ENCODE results near the gene ABHD12. TPM values are rescaled to one million over a fixed set of nuclear protein-coding genes. Genes with fewer than 3 reads are reported as not detected.

The ABHD12 gene
- total RNA-seq, 3 donors from 2014 or later (not counting 1 experiment from before 2014, with no cell fraction given): 28.5 to 34.6 (median 34.5) TPM

DNA sequence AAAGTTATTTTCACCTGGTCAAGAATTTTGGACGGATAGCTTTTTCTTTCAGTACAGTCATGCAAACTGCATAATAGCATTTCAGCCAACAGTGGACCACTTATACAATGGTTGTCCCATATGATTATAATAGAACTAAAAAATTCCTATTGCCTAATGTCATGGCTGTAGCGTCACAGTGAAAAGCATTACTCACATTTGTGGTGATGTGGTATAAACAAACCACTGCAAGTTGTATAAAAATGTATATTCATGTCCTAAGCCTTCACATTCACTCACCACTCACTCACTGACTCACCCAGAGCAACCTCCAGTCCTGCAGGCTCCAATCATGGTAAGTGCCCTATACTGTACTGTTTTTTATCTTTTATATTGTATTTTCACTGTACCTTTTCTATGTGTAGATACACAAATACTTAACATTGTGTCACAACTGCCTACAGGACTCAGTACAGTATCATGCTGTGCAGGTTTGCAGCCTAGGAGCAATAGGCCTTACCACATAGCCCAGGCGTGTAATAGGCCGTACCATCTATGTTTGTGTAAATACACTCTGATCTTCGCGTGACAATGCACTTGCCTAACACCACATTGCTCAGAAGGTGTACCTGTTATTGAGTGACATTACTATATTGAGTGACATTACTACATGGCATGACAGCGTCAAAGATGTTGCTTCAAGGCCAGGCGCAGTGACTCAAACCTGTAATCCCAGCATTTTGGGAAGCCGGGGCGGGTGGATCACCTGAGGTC lies 17.9 kb downstream of the ABHD12 start:
- no peaks in the 10 kb centered on the region for H3K9me3 Mint-ChIP-seq

DNA sequence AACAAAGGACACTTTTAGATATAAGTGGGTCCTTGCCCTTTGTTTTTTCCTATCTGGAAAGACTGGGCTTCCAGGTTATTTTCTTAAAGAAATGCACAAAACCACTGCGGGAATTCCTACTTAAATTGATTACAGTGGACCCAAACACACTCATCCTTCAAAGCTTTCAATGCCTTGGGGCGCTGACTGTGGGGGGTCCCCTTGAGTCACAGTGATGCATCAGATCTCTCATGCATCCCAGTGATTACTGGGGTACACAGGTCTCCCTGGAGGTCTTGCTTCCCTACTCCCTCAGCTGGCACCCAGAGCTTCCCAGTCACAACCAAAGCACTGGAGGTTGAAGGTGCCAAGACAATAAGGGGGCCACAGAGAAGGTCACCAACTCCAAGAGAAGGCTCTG lies 20.7 kb downstream of the ABHD12 start:
- H3K27ac Mint-ChIP-seq: no peak overlapping the region
- DNase-seq (no peak), ATAC-seq (no peak)
- H3K4me3 Mint-ChIP-seq: no peak overlapping the region
- 90% methylated on average over 2 of the region's 2 CpGs for WGBS (ENCODE audit: insufficient coverage)
- Histone ChIP-seq H3K9me3 (ENCODE audit: control insufficient read depth, insufficient read depth, low read length) (no peaks in the 10 kb centered on the region), H3K4me3 (ENCODE audit: low read length) (no peak overlapping the region), H3K27me3 (ENCODE audit: control insufficient read depth, insufficient read depth, low read length) (no peaks in the 10 kb centered on the region), H3K27ac (ENCODE audit: low read length) (no peak overlapping the region), H3K36me3 (ENCODE audit: control insufficient read depth, insufficient read depth, low read length) (no peaks in the 10 kb centered on the region), H3K4me1 (ENCODE audit: control insufficient read depth, insufficient read depth, low read length) (no peaks in the 10 kb centered on the region)
- H3K4me1 Mint-ChIP-seq: peaks cover 13 to 21% of the 10 kb centered on the region in 2 donors
- intact Hi-C loops (cut with micrococcal nuclease): no loop called here
- no peaks in the 10 kb centered on the region for H3K27me3 Mint-ChIP-seq (ENCODE audit: low read depth in 2 of 2)
- TF ChIP-seq, protein P1, sequence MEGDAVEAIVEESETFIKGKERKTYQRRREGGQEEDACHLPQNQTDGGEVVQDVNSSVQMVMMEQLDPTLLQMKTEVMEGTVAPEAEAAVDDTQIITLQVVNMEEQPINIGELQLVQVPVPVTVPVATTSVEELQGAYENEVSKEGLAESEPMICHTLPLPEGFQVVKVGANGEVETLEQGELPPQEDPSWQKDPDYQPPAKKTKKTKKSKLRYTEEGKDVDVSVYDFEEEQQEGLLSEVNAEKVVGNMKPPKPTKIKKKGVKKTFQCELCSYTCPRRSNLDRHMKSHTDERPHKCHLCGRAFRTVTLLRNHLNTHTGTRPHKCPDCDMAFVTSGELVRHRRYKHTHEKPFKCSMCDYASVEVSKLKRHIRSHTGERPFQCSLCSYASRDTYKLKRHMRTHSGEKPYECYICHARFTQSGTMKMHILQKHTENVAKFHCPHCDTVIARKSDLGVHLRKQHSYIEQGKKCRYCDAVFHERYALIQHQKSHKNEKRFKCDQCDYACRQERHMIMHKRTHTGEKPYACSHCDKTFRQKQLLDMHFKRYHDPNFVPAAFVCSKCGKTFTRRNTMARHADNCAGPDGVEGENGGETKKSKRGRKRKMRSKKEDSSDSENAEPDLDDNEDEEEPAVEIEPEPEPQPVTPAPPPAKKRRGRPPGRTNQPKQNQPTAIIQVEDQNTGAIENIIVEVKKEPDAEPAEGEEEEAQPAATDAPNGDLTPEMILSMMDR (IDR thresholded peaks at IDR 0.05): no peak
- H3K36me3 Mint-ChIP-seq: no peaks in the 10 kb centered on the region
- no peaks in the 10 kb centered on the region for H3K9me3 Mint-ChIP-seq

More for the DNA sequence above, 17.9 kb downstream of the ABHD12 start:
- H3K27me3 ChIP-seq (ENCODE audit: control insufficient read depth, insufficient read depth, low read length): no peaks in the 10 kb centered on the region
- DNase-seq: no peak
- WGBS (ENCODE audit: insufficient coverage): 100% methylated on average over 9 of the region's 10 CpGs
- ATAC-seq: peak in 1 of 3 donors; percentile 30
- no peak overlapping the region for H3K4me3 Mint-ChIP-seq
- no peaks in the 10 kb centered on the region for H3K9me3 ChIP-seq (ENCODE audit: control insufficient read depth, insufficient read depth, low read length)
- no peaks in the 10 kb centered on the region for H3K27me3 Mint-ChIP-seq (ENCODE audit: low read depth in 2 of 2)
- TF ChIP-seq, protein P1 (IDR thresholded peaks at IDR 0.05): no peak
- H3K4me1 Mint-ChIP-seq: peaks cover 21% of the 10 kb centered on the region in 2 donors
- no peak overlapping the region for H3K27ac Mint-ChIP-seq
- H3K4me3 ChIP-seq (ENCODE audit: low read length): no peak overlapping the region
- no peaks in the 10 kb centered on the region for H3K36me3 ChIP-seq (ENCODE audit: control insufficient read depth, insufficient read depth, low read length)
- intact Hi-C loops (cut with micrococcal nuclease): no loop called here
- H3K36me3 Mint-ChIP-seq: no peaks in the 10 kb centered on the region
- H3K4me1 ChIP-seq (ENCODE audit: control insufficient read depth, insufficient read depth, low read length): no peaks in the 10 kb centered on the region
- no peak overlapping the region for H3K27ac ChIP-seq (ENCODE audit: low read length)

DNA sequence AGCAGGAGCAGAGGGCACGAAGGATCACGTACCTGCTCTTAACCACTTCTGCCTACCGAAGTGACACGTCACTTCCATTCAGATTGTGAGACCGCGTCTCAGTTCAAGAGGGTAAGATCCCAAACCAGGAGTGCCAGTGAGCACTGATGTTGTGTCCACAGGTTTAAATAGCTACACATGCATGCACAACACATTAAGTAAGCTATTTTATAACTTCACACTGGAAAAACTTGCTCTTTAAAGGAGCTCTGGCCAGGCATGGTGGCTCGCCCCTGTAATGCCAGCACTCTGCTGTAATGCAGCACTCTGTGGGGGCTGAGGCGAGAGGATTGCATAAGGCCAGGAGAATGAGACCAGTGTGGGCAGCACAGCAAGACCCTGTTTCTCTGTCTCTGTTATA lies 21.1 kb downstream of the ABHD12 start:
- Mint-ChIP-seq H3K4me1 (peaks cover 9 to 22% of the 10 kb centered on the region in 2 donors), H3K36me3 (no peaks in the 10 kb centered on the region), H3K27ac (no peak overlapping the region), H3K27me3 (ENCODE audit: low read depth in 2 of 2) (no peaks in the 10 kb centered on the region), H3K4me3 (no peak overlapping the region), H3K9me3 (no peaks in the 10 kb centered on the region)
- intact Hi-C loops (cut with micrococcal nuclease): no loop called here
- no peak overlapping the region for H3K4me3 ChIP-seq (ENCODE audit: low read length)
- TF ChIP-seq, protein P1 (IDR thresholded peaks at IDR 0.05): no peak
- H3K4me1 ChIP-seq (ENCODE audit: control insufficient read depth, insufficient read depth, low read length): no peaks in the 10 kb centered on the region
- no peaks in the 10 kb centered on the region for H3K9me3 ChIP-seq (ENCODE audit: control insufficient read depth, insufficient read depth, low read length)
- H3K27ac ChIP-seq (ENCODE audit: low read length): no peak overlapping the region
- DNase-seq (no peak), ATAC-seq (no peak)
- WGBS (ENCODE audit: insufficient coverage): 90% methylated on average over 8 of the region's 8 CpGs
- H3K27me3 ChIP-seq (ENCODE audit: control insufficient read depth, insufficient read depth, low read length): no peaks in the 10 kb centered on the region
- H3K36me3 ChIP-seq (ENCODE audit: control insufficient read depth, insufficient read depth, low read length): no peaks in the 10 kb centered on the region

DNA sequence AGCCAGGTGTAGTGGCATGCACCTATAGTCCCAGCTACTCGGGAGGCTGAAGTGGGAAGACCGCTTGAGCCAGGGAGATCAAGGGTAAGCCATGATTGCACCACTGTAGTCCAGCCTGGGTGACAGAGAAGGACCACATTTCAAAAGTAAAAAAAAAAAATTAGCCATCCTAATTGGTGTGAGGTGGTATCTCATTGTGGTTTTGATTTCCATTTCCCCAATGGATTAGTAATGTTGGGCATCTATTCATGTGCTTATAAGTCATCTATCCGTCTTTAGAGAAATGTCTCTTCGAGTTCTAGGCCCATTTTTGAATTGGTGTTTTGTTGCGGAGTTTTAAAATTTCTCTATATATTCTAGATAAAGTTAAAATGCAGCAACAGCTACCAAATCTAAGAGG lies 21.7 kb downstream of the ABHD12 start:
- Histone ChIP-seq H3K27me3 (ENCODE audit: control insufficient read depth, insufficient read depth, low read length) (no peaks in the 10 kb centered on the region), H3K27ac (ENCODE audit: low read length) (no peak overlapping the region), H3K9me3 (ENCODE audit: control insufficient read depth, insufficient read depth, low read length) (no peaks in the 10 kb centered on the region), H3K4me3 (ENCODE audit: low read length) (no peak overlapping the region), H3K4me1 (ENCODE audit: control insufficient read depth, insufficient read depth, low read length) (no peaks in the 10 kb centered on the region), H3K36me3 (ENCODE audit: control insufficient read depth, insufficient read depth, low read length) (no peaks in the 10 kb centered on the region)
- Mint-ChIP-seq H3K4me1 (peaks cover 13 to 24% of the 10 kb centered on the region in 2 donors), H3K27me3 (ENCODE audit: low read depth in 2 of 2) (no peaks in the 10 kb centered on the region), H3K4me3 (no peak overlapping the region), H3K36me3 (no peaks in the 10 kb centered on the region), H3K9me3 (no peaks in the 10 kb centered on the region), H3K27ac (no peak overlapping the region)
- ATAC-seq (no peak), DNase-seq (no peak)
- 94% methylated on average over 3 of the region's 5 CpGs for WGBS (ENCODE audit: insufficient coverage)
- TF ChIP-seq, protein P1 (IDR thresholded peaks at IDR 0.05): no peak
- intact Hi-C loops (cut with micrococcal nuclease): no loop called here

Measured in natural killer cell (primary cell).